ENCODE measurements around the gene PPP2R3B.

PPP2R3B gene

DNA sequence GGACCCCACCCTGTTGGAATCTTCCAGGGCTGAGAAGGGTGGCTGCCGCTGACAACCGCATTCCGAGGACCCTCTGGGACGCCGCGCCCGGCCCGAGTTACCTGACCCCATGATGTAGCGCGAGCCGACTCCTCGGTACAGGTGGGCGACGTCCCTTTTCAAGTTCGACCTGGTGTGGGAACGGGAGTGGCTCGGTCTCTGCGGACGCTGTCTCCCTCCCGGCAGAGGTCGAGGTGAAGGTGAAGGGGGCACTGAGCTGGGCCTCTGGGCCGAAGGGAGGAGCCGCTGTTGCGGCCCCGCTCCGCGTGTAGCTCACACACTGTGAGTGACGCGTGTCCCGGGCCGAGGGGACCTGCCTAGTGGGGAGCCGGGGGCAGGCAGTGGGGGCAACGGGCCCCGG lies 72.7 kb downstream of the PPP2R3B start:
- Histone ChIP-seq H3K23ac (ENCODE audit: low read length in 2 of 2) (no peak overlapping the region), H3K4me3 (ENCODE audit: insufficient read depth in 1 of 2, low read depth in 1 of 2, low read length in 2 of 2) (no peak overlapping the region), H2BK15ac (ENCODE audit: low read depth, poor library complexity, severe bottlenecking) (no peak overlapping the region), H4K8ac (ENCODE audit: low read length) (no peak overlapping the region), H3K27ac (ENCODE audit: low read length, poor library complexity, severe bottlenecking) (no peak overlapping the region), H3K79me1 (replicated peaks; ENCODE audit: low read length, poor library complexity, severe bottlenecking) (peaks cover 30% of the 10 kb centered on the region), H3K36me3 (ENCODE audit: control insufficient read depth in 1 of 2, insufficient read depth in 2 of 2, low read depth in 1 of 2, low read length in 2 of 2) (peaks cover 55 to 69% of the 10 kb centered on the region in 2 experiments), H3K18ac (ENCODE audit: low read depth in 1 of 2, low read length in 2 of 2) (no peak overlapping the region), H2AFZ (ENCODE audit: low read depth, low read length) (no peak overlapping the region), H3K14ac (ENCODE audit: low read length in 2 of 2) (no peak overlapping the region), H4K91ac (ENCODE audit: low read length) (no peak overlapping the region), H2AK5ac (ENCODE audit: low read length, severe bottlenecking) (no peak overlapping the region), H2BK12ac (ENCODE audit: low read length in 2 of 2) (no peak overlapping the region), H3K27me3 (ENCODE audit: control insufficient read depth in 1 of 2, insufficient read depth in 1 of 2, low read length in 2 of 2) (no peaks in the 10 kb centered on the region), H3K4me1 (ENCODE audit: control insufficient read depth, insufficient read depth, low read depth, low read length) (peaks cover 8% of the 10 kb centered on the region), H2BK5ac (ENCODE audit: low read depth, low read length, poor library complexity, severe bottlenecking) (no peak overlapping the region), H3K9me3 (ENCODE audit: control insufficient read depth, low read length) (no peaks in the 10 kb centered on the region), H3K4me2 (ENCODE audit: low read length, poor library complexity, severe bottlenecking) (no peak overlapping the region), H2BK120ac (ENCODE audit: low read depth, low read length) (no peak overlapping the region), H3K9ac (ENCODE audit: low read length) (no peak overlapping the region), H3K4ac (ENCODE audit: low read depth in 1 of 2, low read length in 2 of 2) (no peak overlapping the region)
- 96% methylated on average over 34 of the region's 34 CpGs for WGBS
- no peak for DNase-seq

DNA sequence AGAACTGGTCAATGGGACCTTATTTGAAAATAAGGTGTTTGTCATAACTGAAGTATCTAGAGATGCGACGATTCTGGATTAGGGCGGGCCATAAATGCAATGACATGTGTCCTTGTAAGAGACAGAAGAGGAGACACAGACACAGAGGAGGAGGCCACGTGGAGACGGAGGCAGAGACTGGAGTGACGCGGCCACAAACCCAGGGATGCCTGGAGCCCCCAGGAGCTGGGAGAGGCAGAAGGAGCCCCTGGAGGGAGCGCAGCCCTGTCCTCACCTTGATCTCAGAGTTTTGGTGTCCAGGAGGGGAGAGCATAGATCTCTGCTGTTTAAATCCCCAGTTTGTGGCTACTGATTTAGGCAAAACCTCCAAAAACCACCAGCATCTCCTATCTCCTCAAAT lies 73.2 kb downstream of the PPP2R3B start:
- Histone ChIP-seq H3K14ac (ENCODE audit: low read length in 2 of 2) (no peak overlapping the region), H3K36me3 (ENCODE audit: control insufficient read depth in 1 of 2, insufficient read depth in 2 of 2, low read depth in 1 of 2, low read length in 2 of 2) (peaks cover 57 to 73% of the 10 kb centered on the region in 2 experiments), H4K8ac (ENCODE audit: low read length) (no peak overlapping the region), H3K23ac (ENCODE audit: low read length in 2 of 2) (no peak overlapping the region), H3K4me2 (ENCODE audit: low read length, poor library complexity, severe bottlenecking) (no peak overlapping the region), H2AK5ac (ENCODE audit: low read length, severe bottlenecking) (no peak overlapping the region), H3K27me3 (ENCODE audit: control insufficient read depth in 1 of 2, insufficient read depth in 1 of 2, low read length in 2 of 2) (no peaks in the 10 kb centered on the region), H2AFZ (ENCODE audit: low read depth, low read length) (no peak overlapping the region), H3K4me3 (ENCODE audit: insufficient read depth in 1 of 2, low read depth in 1 of 2, low read length in 2 of 2) (no peak overlapping the region), H3K9me3 (ENCODE audit: control insufficient read depth, low read length) (no peaks in the 10 kb centered on the region), H3K4ac (ENCODE audit: low read depth in 1 of 2, low read length in 2 of 2) (no peak overlapping the region), H2BK12ac (ENCODE audit: low read length in 2 of 2) (no peak overlapping the region), H2BK15ac (ENCODE audit: low read depth, poor library complexity, severe bottlenecking) (no peak overlapping the region), H2BK120ac (ENCODE audit: low read depth, low read length) (no peak overlapping the region), H3K4me1 (ENCODE audit: control insufficient read depth, insufficient read depth, low read depth, low read length) (peaks cover 8% of the 10 kb centered on the region), H3K9ac (ENCODE audit: low read length) (no peak overlapping the region), H4K91ac (ENCODE audit: low read length) (no peak overlapping the region), H3K79me1 (replicated peaks; ENCODE audit: low read length, poor library complexity, severe bottlenecking) (peaks cover 31% of the 10 kb centered on the region), H3K18ac (ENCODE audit: low read depth in 1 of 2, low read length in 2 of 2) (no peak overlapping the region), H3K27ac (ENCODE audit: low read length, poor library complexity, severe bottlenecking) (no peak overlapping the region), H2BK5ac (ENCODE audit: low read depth, low read length, poor library complexity, severe bottlenecking) (no peak overlapping the region)
- 98% methylated on average over 7 of the region's 8 CpGs for WGBS
- DNase-seq = no peak

DNA sequence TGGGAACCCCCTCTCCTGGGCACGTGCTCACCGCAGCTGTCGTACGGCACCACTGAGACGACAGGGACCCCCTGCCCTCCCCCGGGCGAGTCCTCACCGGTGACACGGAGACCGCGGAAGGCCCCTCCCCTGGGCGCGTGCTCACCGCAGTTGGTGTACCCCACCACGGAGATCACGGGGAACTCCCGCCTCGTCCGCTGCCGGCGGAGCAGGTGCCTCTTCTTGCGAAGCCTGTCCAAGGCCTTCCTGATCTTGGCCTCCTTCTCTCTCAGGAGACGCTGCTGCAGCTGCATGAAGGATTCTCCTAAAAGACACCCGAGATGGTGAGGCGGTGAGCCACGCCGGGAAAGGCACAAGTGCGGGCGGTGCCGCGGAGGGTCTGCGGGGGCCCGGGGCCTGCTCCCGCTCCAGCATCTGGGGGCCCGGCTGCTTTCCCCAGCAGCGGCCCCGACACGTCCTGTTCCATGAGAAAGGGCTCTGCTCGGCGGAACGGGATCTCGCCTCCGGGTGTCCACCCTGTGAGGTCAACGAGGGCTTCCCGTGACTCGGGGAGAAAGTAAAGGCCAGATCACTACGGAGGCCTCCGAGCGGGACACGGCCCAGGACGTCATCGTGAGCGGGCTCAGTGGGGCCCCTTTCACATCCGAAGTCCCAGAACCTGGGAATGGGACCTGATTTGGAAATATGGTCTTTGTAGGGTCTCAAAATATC lies 73.9 kb downstream of the PPP2R3B start:
- Histone ChIP-seq H3K9ac (ENCODE audit: low read length) (no peak overlapping the region), H2BK120ac (ENCODE audit: low read depth, low read length) (no peak overlapping the region), H3K36me3 (ENCODE audit: control insufficient read depth in 1 of 2, insufficient read depth in 2 of 2, low read depth in 1 of 2, low read length in 2 of 2) (peaks cover 64 to 78% of the 10 kb centered on the region in 2 experiments), H3K4me2 (ENCODE audit: low read length, poor library complexity, severe bottlenecking) (no peak overlapping the region), H3K14ac (ENCODE audit: low read length in 2 of 2) (no peak overlapping the region), H2AK5ac (ENCODE audit: low read length, severe bottlenecking) (no peak overlapping the region), H3K4ac (ENCODE audit: low read depth in 1 of 2, low read length in 2 of 2) (no peak overlapping the region), H2BK12ac (ENCODE audit: low read length in 2 of 2) (no peak overlapping the region), H2BK5ac (ENCODE audit: low read depth, low read length, poor library complexity, severe bottlenecking) (no peak overlapping the region), H3K18ac (ENCODE audit: low read depth in 1 of 2, low read length in 2 of 2) (no peak overlapping the region), H3K23ac (ENCODE audit: low read length in 2 of 2) (no peak overlapping the region), H3K79me1 (replicated peaks; ENCODE audit: low read length, poor library complexity, severe bottlenecking) (peaks cover 33% of the 10 kb centered on the region), H2AFZ (ENCODE audit: low read depth, low read length) (no peak overlapping the region), H4K8ac (ENCODE audit: low read length) (no peak overlapping the region), H3K27ac (ENCODE audit: low read length, poor library complexity, severe bottlenecking) (no peak overlapping the region), H4K91ac (ENCODE audit: low read length) (no peak overlapping the region), H3K9me3 (ENCODE audit: control insufficient read depth, low read length) (no peaks in the 10 kb centered on the region), H3K4me1 (ENCODE audit: control insufficient read depth, insufficient read depth, low read depth, low read length) (peaks cover 7% of the 10 kb centered on the region), H2BK15ac (ENCODE audit: low read depth, poor library complexity, severe bottlenecking) (no peak overlapping the region), H3K27me3 (ENCODE audit: control insufficient read depth in 1 of 2, insufficient read depth in 1 of 2, low read length in 2 of 2) (no peaks in the 10 kb centered on the region), H3K4me3 (ENCODE audit: insufficient read depth in 1 of 2, low read depth in 1 of 2, low read length in 2 of 2) (no peak overlapping the region)
- WGBS = 95% methylated on average over 54 of the region's 54 CpGs
- DNase-seq = no peak

DNA sequence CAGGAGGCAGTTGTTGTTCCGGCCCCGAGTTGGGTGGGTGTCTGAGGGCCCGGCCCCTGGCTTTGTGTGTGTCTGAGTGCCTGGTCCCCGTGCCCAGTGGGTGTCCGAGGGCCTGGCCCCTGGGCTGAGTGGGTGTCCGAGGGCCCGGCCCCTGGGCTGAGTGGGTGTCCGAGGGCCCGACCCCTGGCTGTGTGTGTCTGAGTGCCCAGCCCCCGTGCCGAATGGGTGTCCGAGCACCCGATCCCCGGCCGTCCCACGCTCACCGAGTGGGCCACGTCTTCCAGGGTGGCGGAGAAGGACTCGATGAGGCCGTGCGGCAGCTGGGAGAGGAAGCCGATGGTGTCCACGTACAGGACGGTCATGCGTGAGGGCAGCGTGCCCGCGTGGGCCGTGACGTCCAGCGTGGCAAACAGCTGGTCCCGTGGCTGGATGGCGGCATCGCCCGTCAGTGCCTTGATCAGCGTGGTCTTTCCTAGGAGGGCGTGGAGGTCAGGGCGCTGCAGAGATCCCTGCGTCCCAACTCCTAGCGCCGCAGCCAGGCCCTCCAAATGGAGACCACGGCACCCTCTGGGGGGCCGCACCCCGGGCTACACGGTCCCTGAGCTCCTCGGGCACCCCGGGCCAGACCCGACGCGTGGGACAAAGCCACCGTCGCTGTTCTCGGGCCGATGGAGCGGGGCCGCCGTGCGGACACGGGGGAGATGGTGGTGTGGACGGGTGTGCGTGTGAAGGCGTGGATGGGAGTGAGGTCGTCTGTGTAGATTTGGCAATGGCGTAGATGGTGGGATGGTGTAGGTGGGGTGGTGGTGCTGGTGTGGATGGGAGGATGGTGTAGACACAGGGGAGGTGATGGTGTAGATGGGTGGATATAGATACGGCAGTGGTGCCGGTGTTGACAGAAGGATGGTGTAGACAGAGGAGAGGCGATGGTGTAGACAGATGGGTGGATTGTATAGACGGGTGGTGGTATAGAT lies 75.3 kb downstream of the PPP2R3B start:
- Histone ChIP-seq H2AK5ac (ENCODE audit: low read length, severe bottlenecking) (no peak overlapping the region), H2AFZ (ENCODE audit: low read depth, low read length) (no peak overlapping the region), H3K9me3 (ENCODE audit: control insufficient read depth, low read length) (no peaks in the 10 kb centered on the region), H4K8ac (ENCODE audit: low read length) (no peak overlapping the region), H3K79me1 (replicated peaks; ENCODE audit: low read length, poor library complexity, severe bottlenecking) (peaks cover 32% of the 10 kb centered on the region), H3K4ac (ENCODE audit: low read depth in 1 of 2, low read length in 2 of 2) (no peak overlapping the region), H2BK12ac (ENCODE audit: low read length in 2 of 2) (no peak overlapping the region), H3K9ac (ENCODE audit: low read length) (no peak overlapping the region), H3K4me2 (ENCODE audit: low read length, poor library complexity, severe bottlenecking) (no peak overlapping the region), H3K18ac (ENCODE audit: low read depth in 1 of 2, low read length in 2 of 2) (no peak overlapping the region), H3K27me3 (ENCODE audit: control insufficient read depth in 1 of 2, insufficient read depth in 1 of 2, low read length in 2 of 2) (no peaks in the 10 kb centered on the region), H3K14ac (ENCODE audit: low read length in 2 of 2) (no peak overlapping the region), H4K91ac (ENCODE audit: low read length) (no peak overlapping the region), H3K4me1 (ENCODE audit: control insufficient read depth, insufficient read depth, low read depth, low read length) (no peaks in the 10 kb centered on the region), H2BK15ac (ENCODE audit: low read depth, poor library complexity, severe bottlenecking) (no peak overlapping the region), H3K23ac (ENCODE audit: low read length in 2 of 2) (no peak overlapping the region), H2BK5ac (ENCODE audit: low read depth, low read length, poor library complexity, severe bottlenecking) (no peak overlapping the region), H3K36me3 (ENCODE audit: control insufficient read depth in 1 of 2, insufficient read depth in 2 of 2, low read depth in 1 of 2, low read length in 2 of 2) (peaks cover 73 to 79% of the 10 kb centered on the region in 2 experiments), H3K4me3 (ENCODE audit: insufficient read depth in 1 of 2, low read depth in 1 of 2, low read length in 2 of 2) (no peak overlapping the region), H2BK120ac (ENCODE audit: low read depth, low read length) (no peak overlapping the region), H3K27ac (ENCODE audit: low read length, poor library complexity, severe bottlenecking) (no peak overlapping the region)
- WGBS = 94% methylated on average over 68 of the region's 69 CpGs
- no peak for DNase-seq

Data from mesenchymal stem cell (in vitro differentiated cells and primary cell).